Astrocyte of the spinal cord (primary cell): ENCODE measurements around the gene SUPV3L1.
"Not testable (repeated sequence)": the region's sequence is repeated elsewhere in the genome, so short reads cannot be mapped to it uniquely, and the experiment has no call there.

Experiments
- DNase-seq: peaks from one replicate; pipeline ENCODE4 v3.0.0; 2011; ENCODE audit warnings: low read depth, low spot score
- H3K4me3 ChIP-seq: 2 replicates; pipeline ENCODE4 v1.5.1; 2011; ENCODE audit warnings: low read depth, mild to moderate bottlenecking, low read length, moderate library complexity
- CTCF ChIP-seq: IDR thresholded peaks from 2 replicates; pipeline ENCODE4 v1.5.1; 2012; ENCODE audit warnings: low read depth, mild to moderate bottlenecking, low read length, inconsistent platforms
- in situ Hi-C: cut with HindIII; loops from 2 replicates; pipeline ENCODE4 v1.10.0; 2017; ENCODE audit warnings: low sequenced_read_pairs

SUPV3L1 gene

GRCh38 chr10:69247313-69247710 lies 67.3 kb downstream of the SUPV3L1 start:
- in situ Hi-C loops = no loop called here
- no peak overlapping the region for H3K4me3 ChIP-seq
- TF ChIP-seq CTCF = no peak
- no peak for DNase-seq

DNA sequence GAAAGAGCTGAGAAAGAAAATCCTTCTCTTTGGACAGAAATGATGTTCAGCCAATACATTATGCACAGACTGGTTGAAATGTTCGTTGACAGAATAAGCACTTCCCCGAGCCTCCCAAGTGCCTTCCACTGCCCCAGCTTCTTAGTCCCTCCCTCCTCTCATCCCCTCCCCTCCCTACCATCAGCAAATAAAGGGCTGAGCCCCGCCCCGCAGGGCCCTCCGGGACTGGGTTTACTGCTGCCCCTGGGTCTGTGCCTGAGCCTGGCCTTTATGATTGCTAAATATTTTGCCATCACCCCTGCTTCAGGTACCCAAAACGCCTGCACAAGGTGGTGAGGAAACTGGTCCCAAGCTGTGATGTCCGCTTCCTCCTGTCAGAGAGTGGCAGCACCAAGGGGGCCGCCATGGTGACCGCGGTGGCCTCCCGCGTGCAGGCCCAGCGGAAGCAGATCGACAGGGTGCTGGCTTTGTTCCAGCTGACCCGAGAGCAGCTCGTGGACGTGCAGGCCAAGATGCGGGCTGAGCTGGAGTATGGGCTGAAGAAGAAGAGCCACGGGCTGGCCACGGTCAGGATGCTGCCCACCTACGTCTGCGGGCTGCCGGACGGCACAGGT lies 68.2 kb downstream of the SUPV3L1 start:
- in situ Hi-C loops = no loop called here
- TF ChIP-seq CTCF = no peak
- no peak for DNase-seq
- no peak overlapping the region for H3K4me3 ChIP-seq

- in situ Hi-C loops = no loop called here
- no peak for TF ChIP-seq CTCF
- no peak overlapping the region for H3K4me3 ChIP-seq
- no peak for DNase-seq
These were observed 70.0 kb downstream of the SUPV3L1 start for GRCh38 chr10:69250041-69250440.

DNA sequence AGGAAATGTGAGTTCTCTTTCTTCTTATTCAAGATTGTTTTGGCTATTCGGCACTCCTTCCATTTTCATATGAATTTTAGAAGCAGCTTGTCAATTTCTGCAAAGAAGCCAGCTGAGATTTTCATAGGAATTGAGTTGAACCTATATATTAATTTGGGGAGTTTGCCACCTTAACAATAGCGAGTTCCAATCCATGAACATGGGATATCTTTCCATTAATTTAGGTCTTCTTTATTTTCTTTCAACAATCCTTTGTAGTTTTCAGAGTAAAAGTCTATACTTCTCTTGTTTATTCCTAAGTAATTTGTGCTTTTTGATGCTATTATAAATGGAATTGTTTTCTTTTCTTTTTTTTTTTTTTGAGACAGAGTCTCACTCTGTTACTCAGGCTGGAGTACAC lies 71.4 kb downstream of the SUPV3L1 start:
- DNase-seq, in situ Hi-C loops, H3K4me3 ChIP-seq: not testable (repeated sequence)

DNA sequence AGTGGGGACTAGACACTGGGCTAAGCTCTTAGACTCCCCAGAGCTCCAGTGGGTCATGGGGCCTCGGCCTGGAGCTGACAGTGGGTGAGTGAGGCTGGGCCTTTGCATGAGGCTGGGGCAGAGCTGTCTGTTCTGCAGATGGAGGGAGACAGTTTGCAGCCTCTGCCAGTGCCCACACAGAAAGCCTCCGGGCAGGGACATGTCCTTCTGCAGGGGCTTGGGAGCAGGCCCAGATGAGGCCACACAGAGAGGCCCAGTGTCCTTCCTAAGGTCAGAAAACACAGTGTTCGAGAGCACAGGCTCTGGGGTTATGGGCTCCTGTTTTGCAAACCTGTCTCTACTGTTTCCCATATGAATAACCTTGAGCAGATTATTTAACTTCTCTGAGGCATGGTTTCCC lies 73.1 kb downstream of the SUPV3L1 start:
- no peak overlapping the region for H3K4me3 ChIP-seq
- in situ Hi-C loops = no loop called here
- TF ChIP-seq CTCF = no peak
- no peak for DNase-seq

- DNase-seq = no peak
- TF ChIP-seq CTCF = no peak
- in situ Hi-C loops = no loop called here
These were observed 74.8 kb downstream of the SUPV3L1 start for GRCh38 chr10:69254877-69255276.

More at GRCh38 chr10:69254877-69255276, 74.8 kb downstream of the SUPV3L1 start:
- H3K4me3 ChIP-seq = no peak overlapping the region
